GM15510 (cell line): ENCODE data around the gene PDK2.

Experiments used
- POLR2A ChIP-seq: IDR thresholded peaks from 3 replicates; pipeline ENCODE4 v1.6.1; 2011; ENCODE audit warnings: borderline replicate concordance; ENCODE audit not compliant: insufficient read length; ENCODE audit errors: extremely low read depth

PDK2 gene

GRCh38 chr17:50087912-50088405 is 7.2 kb upstream of the PDK2 start:
- no peak for TF ChIP-seq POLR2A

- no peak for TF ChIP-seq POLR2A
Measured at GRCh38 chr17:50088952-50089825, 6.0 kb upstream of the PDK2 start.

GRCh38 chr17:50090071-50090470 is 5.1 kb upstream of the PDK2 start:
- no peak for TF ChIP-seq POLR2A

DNA sequence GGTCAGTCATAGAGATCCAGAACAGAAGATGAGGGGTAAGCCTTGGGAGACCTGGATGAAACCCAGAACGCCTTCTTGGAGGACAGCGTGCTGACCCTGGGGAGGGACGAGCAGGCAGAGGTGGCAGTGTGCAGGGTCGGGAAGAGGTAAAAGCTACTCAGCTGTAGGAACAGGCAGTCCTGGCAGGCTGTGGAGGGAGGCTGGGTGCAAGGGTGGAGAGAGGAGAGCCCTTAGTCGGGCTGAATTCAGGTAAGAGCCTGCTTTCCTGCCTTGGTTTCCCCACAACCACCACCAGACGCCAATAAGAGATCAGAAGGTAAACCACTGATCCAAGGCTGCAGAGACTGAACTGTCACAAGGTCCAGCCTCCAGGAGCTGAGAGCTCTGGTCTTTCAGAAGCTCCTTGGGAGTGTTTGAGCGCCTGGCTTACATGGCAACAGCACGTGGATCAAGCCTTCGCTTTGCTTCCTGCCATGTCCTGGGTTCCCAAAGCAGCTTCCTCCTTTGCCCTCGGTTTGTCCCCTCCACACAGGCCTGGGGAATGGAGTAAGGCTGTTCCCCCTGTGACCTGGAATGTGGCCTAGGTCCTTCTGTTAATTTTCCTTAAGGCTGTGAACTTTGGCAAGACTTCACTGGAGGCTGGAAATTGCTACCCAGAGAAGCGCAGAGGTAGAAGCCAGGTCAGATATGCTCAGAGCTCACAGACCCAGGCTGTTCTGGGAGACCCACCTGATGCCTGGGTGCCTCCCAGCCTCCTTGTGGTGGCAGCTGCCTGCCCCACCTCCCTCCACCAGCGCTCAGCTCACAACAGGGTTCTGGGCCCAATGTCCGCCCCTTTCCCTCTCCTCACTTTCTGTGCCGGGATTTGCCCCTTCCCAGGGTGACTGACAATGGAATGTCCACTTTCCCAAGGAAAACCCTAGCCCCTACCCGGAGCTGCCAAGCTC is 3.9 kb upstream of the PDK2 start:
- no peak for TF ChIP-seq POLR2A

- TF ChIP-seq POLR2A, result no peak
Measured at GRCh38 chr17:50091918-50092285, 3.2 kb upstream of the PDK2 start.

- TF ChIP-seq POLR2A, result no peak
Measured at GRCh38 chr17:50093246-50093645, 1.9 kb upstream of the PDK2 start.

DNA sequence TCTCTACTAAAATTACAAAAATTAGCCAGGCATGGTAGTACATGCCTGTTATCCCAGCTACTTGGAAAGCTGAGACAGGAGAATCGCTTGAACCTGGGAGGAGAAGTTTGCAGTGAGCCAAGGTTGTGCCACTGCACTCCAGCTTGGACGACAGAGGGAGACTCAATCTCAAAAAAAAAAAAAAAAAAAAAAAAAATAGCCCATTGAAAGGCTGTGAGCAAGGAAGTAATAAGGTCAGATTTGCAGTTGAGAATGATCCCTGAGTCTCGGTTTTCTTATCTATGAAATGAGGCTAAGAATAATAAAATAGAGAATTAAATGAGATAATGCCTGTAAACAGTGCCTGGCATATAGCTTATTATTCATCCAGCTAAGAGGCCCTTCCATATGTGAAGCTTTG is 1.3 kb upstream of the PDK2 start:
- TF ChIP-seq POLR2A, result no peak

- no peak for TF ChIP-seq POLR2A
Measured at GRCh38 chr17:50094243-50094752, 853 bp upstream of the PDK2 start.

DNA sequence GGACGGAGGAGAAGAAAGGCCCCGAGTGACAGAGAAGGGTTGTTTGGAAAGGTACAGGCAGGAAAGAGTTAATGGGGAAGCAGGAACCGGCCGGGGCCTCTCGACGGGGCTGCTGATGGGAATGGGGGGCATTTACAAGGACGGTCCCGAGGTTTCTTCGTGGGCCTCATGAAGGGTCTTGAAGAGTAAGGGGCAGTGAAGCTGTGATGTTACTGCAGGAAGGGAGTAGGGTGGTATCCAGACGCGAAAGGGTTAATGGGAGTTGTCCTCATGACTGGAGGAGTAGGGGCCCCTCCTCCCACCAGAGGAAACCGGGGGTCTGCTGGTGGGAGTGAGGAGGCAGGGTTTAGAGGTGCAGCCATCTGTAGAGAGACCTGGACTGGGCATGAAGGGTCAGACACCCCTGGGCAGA is 481 bp downstream of the PDK2 start:
- TF ChIP-seq POLR2A, result no peak

DNA sequence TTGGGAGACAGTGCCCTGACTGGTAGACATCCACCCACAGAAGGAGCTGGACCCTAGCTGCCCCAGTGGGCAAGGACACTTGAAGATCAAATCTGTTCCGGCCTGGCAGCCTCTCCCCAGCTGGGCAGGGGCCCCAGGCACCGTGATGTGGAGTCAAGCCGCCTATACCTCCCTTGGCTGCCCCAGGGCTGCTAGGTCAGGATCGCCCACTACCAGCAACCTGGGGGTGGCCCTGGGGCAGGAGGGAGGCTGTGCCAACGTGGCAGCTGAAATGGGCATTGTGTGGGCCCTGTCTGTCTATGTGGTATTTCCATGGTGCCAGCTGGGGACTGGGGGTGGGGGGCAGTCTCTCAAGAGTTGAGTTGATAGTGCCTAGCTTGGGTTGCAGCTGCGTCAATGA is 941 bp downstream of the PDK2 start:
- no peak for TF ChIP-seq POLR2A

GRCh38 chr17:50096758-50097157 is 1.6 kb downstream of the PDK2 start:
- TF ChIP-seq POLR2A, result no peak

GRCh38 chr17:50097455-50097854 is 2.3 kb downstream of the PDK2 start:
- TF ChIP-seq POLR2A, result no peak

DNA sequence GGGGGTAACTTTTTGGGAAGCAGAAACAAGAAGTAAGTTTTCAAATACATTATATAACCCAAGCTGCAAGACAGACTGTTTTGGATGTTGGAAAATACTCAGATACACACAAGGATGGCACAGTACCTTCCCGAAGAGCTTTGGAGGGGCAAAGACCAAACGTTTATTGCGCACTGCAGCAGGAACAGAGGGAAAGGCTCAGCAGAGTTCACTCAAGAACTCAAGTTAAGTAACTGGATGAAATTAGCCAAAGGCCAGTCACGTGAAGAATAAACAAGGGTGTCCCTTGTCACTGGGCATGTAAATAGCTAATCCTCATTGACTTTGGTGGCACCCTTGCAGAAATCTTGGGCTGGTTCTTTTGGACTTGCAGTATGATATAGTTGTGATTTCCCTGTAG is 2.8 kb downstream of the PDK2 start:
- no peak for TF ChIP-seq POLR2A

DNA sequence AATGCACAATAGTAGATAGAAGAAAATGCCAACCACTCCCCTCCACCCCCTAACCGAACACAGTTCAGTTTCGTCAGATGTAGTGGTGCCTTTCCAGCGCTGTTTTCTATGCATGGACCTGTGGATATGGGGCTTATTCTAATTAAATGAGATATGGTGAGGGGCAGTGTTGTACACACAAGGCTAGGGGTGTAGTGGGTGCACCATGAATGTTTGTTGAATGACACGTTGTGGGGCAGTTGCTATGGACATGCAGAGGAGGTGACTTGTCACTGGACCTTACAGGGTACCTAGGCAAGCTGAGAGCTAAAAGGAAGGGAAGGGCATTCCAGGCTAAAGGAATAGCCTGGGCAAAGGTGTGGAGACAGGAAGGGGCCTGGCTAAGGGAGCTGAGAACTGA is 3.4 kb downstream of the PDK2 start:
- no peak for TF ChIP-seq POLR2A

- TF ChIP-seq POLR2A, result no peak
Measured at GRCh38 chr17:50099003-50099402, 3.9 kb downstream of the PDK2 start.

- TF ChIP-seq POLR2A, result no peak
Measured at GRCh38 chr17:50100480-50100883, 5.3 kb downstream of the PDK2 start.

DNA sequence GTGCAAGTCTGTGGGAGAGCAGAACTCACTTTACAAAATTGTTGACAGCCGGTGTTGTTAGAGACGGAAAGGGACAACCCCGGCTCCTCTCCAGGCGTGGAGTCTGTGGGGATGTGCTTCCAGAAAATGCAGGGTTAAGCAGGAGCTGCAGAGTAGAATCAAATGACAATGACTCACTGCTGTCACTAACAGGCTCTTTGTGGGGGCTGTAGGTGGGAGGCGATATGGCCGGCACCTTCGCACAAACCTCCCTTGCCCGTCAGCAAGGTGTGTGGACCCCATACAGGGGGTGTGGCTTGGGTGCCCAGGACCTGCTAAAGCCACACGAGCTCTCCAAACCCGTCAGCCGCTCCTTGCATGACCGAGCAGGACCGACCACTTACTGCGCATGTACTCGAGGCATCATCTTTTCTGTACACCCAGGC is 5.8 kb downstream of the PDK2 start:
- no peak for TF ChIP-seq POLR2A
